GM12801 (cell line): ENCODE results near the gene DLL1.

ENCODE experiments used
- CTCF ChIP-seq: IDR thresholded peaks from one replicate; pipeline ENCODE4 v1.5.1; 2011; ENCODE audit warnings: control low read depth; ENCODE audit not compliant: insufficient read length; ENCODE audit errors: extremely low read depth

DLL1 gene

DNA sequence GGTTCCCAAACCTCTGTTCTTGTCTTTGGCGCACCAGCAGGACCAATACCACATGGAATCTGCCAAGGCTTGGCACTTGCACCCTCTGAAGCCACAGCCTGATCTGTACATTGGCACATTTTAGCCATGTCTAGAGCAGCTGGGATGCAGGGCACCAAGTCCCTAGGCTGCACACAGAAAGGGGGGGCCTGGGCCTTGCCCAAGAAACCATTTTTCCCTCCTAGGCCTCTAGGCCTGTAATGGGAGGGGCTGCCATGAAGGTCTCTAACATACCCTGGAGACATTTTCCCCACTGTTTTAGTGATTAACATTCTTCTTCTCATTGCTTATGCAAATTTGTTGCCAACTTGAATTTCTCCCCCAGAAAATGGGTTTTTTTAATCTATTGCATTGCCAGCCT, 10.3 kb upstream of the DLL1 start:
- no peak for TF ChIP-seq CTCF

- no peak for TF ChIP-seq CTCF
These were observed 7.8 kb upstream of the DLL1 start for GRCh38 chr6:170298688-170299087.

GRCh38 chr6:170297576-170298330, 6.9 kb upstream of the DLL1 start:
- no peak for TF ChIP-seq CTCF

GRCh38 chr6:170296746-170297575, 6.1 kb upstream of the DLL1 start:
- no peak for TF ChIP-seq CTCF

DNA sequence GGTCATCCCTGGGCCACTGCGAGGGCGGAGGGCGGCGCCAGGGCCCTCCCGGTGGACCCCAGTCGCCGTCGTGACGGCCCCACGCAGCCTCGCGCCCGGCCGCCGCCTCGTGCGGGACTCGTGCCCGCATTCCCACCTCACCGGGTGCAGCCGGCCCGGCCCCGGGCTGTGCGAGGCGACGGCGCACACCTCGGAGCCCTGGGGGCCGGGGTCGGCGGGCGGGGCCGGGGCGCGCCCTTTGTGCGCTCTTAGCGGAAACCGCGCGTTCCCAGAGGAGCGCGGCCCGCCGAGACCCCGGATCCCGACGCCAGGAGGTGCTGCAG, 5.5 kb upstream of the DLL1 start:
- TF ChIP-seq CTCF: no peak

- TF ChIP-seq CTCF: no peak
These were observed 4.9 kb upstream of the DLL1 start for GRCh38 chr6:170295510-170296422.
